ENCODE measurements around the gene ARAP1.
A peak's percentile ranks its signal among the peaks of the same experiment; 100 is the strongest.

Gene ARAP1

DNA sequence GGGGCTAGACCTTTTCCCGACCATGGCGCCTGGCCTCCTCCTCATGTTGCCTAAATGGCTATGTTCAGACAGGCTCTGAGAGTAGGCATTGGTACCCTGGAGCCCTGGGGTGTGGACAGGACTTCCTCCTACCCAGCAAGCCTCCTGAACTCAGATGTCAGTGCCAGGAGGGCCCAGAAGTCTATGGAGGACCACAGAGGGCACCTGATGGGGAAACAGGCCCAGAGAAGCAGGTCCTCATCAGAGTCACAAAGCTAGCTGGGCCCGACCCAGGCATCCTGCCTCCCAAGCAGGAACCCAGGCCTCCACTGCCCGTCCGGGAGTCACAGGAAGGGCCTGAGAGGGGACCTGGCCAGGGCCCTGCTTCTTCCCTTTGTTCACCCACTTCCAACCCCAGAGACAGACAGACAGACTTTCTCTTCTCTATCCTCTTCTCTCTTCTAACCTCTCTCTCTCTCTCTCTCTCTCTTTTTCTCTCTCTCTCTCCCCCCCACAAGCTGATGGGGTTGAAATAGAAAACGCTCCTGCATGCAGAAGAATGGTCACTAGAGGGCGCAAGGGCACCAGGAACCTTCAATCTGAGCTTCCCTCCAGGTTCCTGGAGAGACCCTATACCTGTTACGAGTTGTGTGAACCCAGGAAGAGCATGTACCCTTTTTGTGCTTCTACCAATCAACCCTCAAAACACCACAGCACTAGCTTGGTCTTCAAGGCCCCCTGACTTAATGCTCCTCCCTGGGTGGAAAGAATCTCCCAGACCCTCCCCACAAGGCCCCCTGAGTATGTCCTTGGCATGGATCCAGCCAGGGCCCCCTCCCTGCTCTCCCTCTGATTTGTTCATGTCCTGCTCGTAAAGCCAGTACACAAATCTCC lies 27.1 kb downstream of the ARAP1 start:
- peak; percentile 67 to 78 for DNase-seq (ENCODE audit: low read depth in 2 of 2)

DNA sequence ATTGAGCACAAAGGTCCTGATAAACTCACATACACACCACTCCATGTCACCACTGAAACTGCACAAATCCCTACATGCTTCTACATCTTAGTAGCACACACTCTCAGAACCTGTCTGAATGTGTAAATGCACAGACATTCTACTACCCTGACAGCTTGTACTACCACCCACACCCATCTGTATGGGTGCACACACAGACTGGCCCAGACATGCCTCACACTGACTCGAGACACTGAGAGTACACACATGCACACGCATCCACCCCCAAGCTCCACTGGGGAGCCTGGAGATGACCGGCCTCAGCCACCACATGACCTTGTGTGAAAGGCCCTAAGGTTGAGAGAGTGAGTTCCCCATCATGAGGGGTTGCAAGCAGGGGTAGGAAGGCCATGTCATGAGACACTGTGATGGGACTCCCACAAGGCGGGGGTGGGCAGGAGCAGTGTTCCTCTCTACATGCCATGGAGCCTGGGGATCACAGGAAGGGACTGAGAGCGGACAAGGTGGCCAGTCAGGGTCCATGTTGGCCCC lies 28.1 kb downstream of the ARAP1 start:
- DNase-seq (ENCODE audit: low read depth in 2 of 2), result no peak

DNA sequence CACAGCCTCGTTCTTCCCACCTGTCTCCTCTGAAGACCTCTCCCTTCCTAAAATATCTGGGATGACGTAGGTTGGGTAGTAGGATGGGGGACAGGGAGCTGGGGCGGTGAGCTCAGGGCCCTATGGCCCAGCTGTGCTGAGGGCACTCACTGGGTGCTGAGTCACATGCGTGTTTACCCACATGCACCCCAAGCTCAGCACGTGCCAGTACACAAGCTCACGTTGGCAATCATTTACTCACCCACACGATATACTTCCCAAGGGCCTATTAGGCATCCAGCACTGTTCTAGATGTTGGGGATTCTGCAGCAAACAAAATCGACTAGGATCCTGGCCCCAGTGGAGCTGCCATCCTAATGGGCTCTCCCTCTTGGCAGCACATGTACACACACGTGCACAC lies 28.7 kb downstream of the ARAP1 start:
- no peak for DNase-seq (ENCODE audit: low read depth in 2 of 2)

DNA sequence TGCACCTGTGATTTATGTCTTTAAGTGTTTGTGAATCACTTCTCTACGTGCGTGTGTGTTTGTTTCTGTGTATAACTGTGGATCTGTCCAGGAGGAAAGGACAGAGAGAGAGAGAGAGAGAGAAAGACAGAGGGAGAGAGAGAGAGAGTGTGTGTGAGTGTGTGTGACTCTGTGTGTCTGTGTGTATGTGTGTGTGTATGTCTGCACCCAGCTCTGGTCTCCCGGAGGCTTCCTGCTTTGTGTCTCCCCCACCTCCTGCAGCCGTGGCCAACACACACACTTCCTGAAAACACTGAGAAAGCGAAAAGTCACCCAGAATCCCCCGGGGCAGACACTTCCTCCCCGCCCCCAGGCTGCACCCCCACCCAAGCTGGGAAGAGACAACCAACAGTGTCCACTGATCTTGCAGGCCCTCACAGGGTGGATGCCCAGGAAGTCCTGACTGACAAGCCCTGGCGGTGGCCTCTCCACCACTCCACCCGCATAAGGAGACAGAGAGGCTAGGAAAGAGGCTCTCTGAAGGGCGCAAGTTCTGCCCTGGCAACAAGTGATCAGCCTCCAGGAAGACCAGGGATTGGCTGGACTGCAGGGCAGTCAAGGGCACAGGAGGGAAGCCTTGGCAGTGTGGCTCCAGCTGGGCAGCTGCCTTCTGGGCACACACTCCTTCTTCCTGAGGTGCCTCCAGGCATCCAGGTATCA lies 30.0 kb downstream of the ARAP1 start:
- DNase-seq (ENCODE audit: low read depth in 2 of 2), result peak; percentile 67 to 72

DNA sequence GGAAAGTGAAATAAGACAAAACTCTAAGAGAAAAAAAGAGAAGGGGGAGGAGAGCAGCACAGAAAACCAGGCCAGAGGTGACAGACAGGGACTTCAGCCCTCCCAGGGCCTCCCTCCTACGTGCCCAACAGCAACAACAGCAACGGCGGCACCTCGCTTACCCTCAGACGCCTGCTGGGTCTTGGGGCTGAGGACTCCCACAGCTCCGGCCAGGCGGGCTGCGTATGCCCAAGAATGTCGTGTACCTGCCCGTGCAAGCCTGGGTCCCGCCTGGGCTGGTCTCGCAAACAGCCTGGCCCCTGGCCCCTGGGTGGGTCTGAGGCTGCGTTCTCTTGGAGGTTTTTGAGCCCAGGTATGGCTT lies 30.5 kb downstream of the ARAP1 start:
- no peak for DNase-seq (ENCODE audit: low read depth in 2 of 2)

DNA sequence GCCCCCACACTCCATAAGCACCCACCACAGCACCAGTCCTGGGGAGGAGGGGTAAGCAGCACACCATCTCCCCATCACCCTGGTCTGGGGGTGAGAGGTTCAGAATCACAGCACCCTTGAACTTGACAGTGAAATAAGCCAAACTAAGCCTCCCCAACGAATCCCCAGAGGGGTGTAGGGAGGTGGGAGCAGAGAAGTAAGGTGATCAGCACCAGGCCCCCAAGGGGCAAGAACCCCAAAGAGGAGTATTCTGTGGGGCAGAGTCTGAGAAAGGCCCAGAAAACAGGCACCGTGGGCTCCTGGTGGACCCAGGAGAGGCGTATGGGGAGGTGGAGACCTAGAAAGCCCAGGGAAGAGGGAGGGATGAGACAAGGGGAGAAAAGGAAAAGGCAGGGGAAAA lies 30.9 kb downstream of the ARAP1 start:
- no peak for DNase-seq (ENCODE audit: low read depth in 2 of 2)

DNA sequence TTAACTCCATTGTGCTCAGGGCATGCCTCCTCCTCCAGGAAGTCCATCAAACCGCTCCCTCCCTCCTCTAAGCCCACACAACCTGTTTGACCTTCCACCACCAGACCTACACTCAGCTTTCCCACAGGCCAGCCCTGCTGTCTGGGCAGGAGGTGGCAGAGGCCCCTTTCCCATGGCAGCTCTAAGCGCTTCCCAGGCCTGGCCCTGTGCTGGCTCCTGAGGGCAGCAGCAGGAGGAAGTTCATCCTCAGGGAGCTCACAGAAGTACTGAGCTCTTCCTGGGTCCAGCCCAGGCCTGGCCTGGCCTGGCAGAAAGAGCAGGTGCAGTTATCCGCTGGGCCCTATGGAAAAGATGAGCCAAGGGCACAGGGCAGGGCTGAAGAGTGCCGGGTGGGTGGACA lies 31.4 kb downstream of the ARAP1 start:
- no peak for DNase-seq (ENCODE audit: low read depth in 2 of 2)

DNA sequence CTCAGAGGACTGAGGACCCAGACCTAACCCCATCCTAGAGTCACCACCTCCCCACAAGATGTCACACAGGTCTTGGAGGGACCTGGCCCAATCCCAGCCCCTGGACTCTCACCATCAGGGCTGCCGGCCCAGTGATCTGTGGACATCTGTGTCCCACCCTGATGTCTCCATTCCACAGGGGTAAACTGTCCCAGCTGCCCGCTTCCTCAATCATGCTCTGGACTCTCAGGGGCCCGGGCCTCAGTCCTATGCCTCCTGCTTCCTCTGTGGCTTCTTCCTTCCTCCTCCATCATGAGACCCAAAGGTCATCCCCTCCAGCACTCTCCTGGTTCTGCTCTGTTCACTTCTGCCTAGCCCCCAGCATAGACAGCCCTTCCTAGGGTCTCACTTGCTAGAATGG lies 32.2 kb downstream of the ARAP1 start:
- no peak for DNase-seq (ENCODE audit: low read depth in 2 of 2)

DNA sequence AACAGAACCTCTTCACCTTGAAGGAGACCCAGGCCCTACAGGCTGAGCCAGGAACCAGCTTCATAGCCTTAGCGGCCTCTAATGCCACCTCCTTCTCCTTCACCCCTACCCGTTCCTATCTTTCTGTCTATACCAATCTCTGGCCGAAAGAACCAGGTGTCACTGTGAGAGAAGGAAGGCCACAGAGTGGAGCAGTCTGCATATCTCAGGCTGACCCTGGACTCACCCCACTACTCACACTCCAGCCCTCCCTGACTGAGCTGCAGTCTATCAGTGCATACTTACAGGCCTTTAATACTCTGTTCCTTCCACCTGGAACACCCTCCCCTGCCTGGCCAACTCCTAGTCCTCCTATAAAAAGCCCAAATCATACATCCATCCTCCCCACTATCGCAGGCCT lies 32.7 kb downstream of the ARAP1 start:
- no peak for DNase-seq (ENCODE audit: low read depth in 2 of 2)

DNA sequence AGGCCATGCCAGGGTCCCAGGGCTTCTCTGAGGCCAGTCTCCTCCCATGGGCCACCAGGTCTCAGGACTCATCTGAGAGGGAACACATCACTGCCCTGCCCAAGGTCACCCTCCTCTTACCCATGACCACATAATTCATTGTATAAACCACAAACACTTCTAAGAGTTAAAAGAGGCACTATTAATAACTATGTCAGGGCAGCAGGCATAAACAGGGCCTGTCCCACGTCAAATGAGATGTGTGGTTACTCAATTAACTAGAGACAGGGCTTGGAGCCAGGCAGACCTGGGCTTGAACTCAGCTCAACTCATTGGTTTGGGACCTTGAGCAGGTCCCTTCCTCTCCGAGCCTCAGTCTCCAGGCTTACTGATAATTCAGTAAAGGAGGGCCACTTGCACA lies 33.1 kb downstream of the ARAP1 start:
- DNase-seq (ENCODE audit: low read depth in 2 of 2), result no peak

DNA sequence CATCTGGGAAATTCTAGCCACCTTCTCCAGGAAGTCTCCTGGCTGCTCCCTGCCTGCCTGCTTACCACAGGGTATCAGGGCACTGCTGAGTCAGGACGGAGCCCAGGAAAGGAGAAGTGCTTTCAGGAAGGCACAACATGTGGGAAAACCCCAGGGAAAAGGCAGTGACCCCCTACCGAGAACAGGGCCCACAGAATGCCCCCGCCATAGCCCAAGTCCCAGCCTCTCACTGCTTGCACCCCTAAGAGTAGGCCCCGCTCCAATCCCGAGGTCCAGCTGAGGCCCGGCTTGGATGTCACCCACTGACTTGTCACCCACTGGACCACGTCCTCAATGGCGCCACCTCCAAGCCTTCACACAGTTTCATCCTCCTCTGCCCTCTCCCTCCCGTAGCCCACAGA lies 34.1 kb downstream of the ARAP1 start:
- no peak for DNase-seq (ENCODE audit: low read depth in 2 of 2)

DNA sequence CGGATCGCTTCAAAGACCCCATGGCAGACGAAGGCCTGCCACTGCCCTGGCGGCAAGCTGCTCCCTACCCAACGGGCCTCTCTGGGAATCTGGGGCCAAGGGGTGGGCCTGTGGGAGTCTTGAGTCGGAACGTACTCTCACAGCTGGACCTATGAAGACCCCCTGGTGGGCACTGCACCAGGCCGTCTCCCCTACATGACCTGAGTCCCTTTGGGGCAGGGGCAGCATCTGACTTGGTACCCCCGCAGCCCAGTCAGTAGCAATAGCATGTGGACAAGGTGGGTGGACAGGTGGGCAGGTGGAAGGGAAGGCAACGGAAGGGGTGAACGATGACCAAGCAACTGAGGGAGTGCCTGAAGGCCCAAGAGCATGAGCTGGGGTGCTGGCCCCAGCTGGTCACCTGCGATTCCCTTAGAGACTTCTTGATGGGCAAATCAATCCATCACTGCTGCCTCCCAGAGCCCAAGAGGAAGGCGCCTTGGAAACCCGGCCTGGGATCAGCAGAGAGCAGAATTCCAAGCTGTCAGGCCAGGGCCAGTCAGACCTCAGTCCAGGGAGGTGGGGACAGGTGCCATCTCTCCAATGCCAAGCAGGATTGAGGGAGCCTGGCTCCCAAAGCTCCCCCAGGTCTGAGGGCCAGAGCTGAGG lies 35.3 kb downstream of the ARAP1 start:
- no peak for DNase-seq (ENCODE audit: low read depth in 2 of 2)

DNA sequence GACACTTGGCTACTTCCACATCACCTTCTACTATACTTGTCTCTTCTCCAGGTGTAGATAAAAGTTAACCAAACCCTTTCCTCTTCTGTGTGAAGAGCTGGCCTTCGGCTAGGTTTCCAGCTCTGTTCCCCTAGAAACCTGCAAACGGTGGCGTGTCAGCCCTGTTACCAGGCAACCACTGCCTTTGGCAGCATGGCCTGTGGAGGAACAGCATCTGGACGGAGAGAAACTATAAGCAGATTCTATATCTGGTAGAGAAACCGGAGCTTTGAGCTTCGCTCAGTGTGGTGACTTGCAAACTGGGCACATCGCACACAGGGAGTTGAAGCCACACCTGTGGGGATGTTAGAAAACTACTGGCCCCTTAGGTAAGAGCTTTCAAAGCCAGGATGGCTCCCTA lies 35.9 kb downstream of the ARAP1 start:
- no peak for DNase-seq (ENCODE audit: low read depth in 2 of 2)

DNA sequence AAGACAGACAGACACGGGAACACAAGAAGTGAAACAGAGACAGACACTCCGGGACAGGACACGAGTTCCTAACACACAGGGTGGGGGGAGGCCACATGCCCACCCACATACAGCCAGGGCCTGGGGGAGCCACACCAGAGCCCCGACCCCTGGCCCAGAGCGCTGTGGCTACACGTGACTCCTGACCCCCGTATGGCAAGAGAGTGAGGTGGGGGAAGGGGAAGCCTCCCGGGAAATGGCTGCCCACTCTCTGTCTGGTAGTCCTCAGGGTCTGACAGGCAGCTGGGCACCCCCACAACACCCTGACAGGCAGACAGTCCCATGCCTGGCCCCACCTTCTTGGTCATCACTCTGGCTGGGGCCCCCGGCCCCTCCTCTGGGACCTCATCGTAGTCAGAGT lies 39.4 kb downstream of the ARAP1 start:
- DNase-seq (ENCODE audit: low read depth in 2 of 2), result no peak

DNA sequence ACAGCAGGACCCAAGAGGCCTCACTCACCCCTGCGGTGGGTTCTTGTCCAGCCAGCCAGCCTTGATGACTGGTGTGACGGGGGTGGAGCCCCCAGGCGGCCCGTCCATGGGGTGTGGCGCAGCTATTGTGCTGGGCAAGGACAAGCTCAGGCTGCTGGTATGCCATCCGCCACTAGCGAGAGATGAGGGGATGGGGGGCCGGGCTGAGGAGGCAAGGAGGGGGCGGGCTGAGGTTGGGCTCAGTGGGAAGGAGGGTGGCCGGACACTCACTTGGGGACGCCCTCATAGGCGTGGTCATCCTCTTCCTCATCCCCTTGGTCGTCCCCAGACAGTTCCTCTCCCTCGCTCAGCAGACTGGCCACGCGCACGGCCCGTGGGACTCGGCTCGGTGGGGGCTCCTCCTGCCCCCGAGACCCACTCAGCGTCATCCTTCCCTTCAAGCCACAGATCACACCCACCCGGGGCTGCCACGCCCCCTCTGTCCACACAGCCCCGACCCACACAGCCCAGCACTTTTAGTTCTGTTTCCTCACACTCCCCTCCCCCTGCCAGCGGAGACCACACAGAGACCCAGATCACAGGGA lies 39.9 kb downstream of the ARAP1 start:
- no peak for DNase-seq (ENCODE audit: low read depth in 2 of 2)

DNA sequence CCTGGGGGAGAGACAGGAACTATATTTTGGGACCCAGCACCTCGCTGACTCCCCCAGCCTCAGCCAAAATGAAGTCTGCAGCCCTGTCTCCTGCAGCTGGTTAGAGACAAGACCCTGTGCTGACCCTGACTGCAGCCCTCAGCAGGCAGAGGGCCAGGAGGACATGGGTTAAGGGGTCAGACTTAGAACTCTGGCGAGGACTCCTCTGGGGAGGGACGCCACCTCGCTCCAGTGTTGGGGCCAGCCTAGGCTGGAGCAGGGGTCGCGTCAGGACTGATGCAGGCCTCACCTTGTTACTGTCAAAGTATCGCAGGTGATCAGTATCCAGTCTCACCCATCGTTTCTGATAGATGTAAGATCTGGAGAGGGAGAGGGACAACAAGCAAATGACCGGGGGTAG lies 41.1 kb downstream of the ARAP1 start:
- no peak for DNase-seq (ENCODE audit: low read depth in 2 of 2)

DNA sequence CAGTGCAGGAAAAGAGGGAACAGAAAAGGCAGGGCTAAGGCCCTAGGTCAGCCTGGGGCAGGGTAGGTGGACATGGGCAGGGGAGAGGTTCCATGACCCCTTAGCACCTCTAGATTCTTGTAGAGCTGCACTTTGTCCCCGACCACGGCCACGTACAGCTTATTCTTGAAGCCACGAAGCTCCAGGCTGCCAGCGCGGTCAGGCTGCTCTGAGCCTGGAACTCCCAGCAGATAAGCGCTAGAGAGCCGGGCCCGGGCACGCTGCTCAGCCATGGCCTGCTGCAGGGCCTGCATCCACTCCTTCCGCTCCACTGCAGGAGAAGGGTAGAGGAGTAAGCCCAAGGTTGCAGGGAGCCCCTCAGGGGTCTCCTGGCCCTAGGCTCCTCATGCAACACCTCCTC lies 41.9 kb downstream of the ARAP1 start:
- DNase-seq (ENCODE audit: low read depth in 2 of 2), result no peak

DNA sequence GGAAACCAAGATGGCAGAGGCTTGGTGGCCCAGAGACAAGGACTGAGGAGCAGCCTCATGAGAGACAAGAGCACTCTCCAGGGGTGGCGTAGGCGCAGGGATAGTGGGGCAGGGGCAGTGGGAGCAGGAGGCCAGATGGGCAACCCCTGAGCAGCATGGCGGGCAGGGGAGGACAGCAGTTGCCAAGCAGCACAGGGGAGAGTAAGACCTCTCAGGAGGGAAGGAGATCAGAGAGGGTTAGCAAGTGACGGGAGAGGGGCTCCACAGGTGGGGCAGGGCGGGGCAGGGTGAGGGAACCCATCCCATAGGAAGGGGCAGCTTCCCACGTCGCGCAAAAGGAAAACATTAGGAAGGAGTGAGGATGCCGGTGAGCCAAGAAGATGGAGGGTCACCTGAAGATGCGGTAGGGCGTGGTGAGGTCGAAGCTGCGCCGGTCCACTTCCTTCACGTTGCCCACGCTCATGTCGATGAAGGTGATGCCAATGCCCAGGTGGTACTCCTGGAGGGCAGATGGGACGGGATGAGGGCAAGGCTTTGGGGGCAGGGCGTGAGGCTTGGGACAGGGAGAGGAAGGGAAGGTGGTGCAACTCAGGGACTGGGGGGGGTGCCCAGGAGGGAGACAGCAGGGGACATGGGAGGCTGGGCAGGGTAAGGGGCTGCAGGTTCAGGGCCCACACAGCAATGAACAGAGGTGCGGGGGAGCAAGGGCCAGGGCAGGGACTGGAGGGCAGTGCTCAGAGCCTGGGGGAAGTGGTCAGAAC lies 42.5 kb downstream of the ARAP1 start:
- DNase-seq (ENCODE audit: low read depth in 2 of 2), result no peak

DNA sequence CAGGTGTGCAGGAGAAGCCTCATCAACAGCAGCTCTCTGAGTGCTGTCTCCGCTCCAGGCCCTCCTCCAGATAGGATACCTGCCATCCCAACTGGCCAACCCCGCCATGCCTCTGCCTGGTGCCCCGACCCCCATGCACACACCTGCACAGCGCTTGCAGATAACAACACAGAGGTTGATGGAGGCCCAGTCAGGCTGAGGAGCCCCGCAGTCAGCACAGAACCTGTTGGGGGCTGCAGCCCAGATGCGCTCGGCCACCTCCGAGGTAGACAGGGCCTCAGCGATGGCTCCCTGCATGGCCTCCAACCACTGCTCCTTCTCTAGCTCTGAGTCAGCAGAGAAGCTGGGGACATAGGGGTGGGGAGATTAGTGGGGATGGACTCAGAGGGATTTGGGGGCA lies 45.2 kb downstream of the ARAP1 start:
- no peak for DNase-seq (ENCODE audit: low read depth in 2 of 2)

DNA sequence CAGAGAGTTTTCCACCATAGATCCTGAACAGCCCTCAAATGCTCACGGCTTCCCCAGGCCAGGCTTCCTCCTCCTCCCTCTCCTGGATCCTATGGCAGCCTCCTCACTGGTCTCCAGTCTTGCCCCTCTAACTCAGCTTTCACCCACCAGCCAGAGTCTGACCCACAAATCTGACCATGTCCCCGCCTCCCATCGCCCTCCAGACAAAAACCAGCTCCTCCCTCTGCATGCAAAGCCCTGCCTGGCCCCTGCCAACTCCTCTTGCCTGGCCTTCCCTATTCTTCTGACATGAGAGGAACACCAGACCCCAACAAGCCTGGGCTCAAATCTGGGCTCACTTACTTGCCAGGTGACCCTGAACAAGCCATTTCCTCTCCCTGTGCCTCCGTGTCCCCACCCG lies 45.6 kb downstream of the ARAP1 start:
- DNase-seq (ENCODE audit: low read depth in 2 of 2), result no peak

Measured in activated CD4-positive, alpha-beta T cell treated with anti-CD3 and anti-CD28 coated beads for 24 hours (primary cell).